GM18526 (cell line): ENCODE data around the gene RCCD1.
A peak's percentile ranks its signal among the peaks of the same experiment; 100 is the strongest.

Source experiments
- POLR2A ChIP-seq: IDR thresholded peaks from 3 replicates; pipeline ENCODE4 v1.6.1; 2011; ENCODE audit not compliant: insufficient read length; ENCODE audit errors: extremely low read depth

Gene RCCD1

GRCh38 chr15:90974216-90974615 lies 19.5 kb downstream of the RCCD1 start:
- TF ChIP-seq POLR2A = no peak

- TF ChIP-seq POLR2A = no peak
Observed at GRCh38 chr15:90979582-90979981, 24.9 kb downstream of the RCCD1 start.

DNA sequence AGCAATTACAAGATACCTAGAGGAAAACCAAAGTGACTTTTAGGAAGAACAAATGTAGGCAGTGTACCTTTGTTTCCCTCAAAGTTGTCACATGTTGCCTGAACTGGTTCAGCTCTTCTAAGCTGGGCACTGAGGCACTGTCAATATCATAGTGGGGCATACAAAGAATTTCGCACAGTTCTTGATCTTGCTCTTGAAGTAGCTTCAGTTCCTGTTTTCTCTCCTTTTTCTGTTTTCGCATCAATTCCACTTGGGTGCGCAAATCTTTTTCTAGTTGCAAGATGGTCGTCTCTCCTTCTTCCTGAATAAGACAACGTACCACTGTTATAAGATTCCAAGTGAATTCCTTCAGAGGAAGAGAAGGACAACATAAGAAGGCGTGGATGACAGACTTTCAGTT lies 27.0 kb downstream of the RCCD1 start:
- TF ChIP-seq POLR2A = no peak

- no peak for TF ChIP-seq POLR2A
Observed at GRCh38 chr15:90982135-90982534, 27.5 kb downstream of the RCCD1 start.

GRCh38 chr15:90986790-90987507 lies 32.3 kb downstream of the RCCD1 start:
- TF ChIP-seq POLR2A = no peak

- no peak for TF ChIP-seq POLR2A
Observed at GRCh38 chr15:90987561-90988141, 33.0 kb downstream of the RCCD1 start.

- no peak for TF ChIP-seq POLR2A
Observed at GRCh38 chr15:90988296-90988695, 33.6 kb downstream of the RCCD1 start.

DNA sequence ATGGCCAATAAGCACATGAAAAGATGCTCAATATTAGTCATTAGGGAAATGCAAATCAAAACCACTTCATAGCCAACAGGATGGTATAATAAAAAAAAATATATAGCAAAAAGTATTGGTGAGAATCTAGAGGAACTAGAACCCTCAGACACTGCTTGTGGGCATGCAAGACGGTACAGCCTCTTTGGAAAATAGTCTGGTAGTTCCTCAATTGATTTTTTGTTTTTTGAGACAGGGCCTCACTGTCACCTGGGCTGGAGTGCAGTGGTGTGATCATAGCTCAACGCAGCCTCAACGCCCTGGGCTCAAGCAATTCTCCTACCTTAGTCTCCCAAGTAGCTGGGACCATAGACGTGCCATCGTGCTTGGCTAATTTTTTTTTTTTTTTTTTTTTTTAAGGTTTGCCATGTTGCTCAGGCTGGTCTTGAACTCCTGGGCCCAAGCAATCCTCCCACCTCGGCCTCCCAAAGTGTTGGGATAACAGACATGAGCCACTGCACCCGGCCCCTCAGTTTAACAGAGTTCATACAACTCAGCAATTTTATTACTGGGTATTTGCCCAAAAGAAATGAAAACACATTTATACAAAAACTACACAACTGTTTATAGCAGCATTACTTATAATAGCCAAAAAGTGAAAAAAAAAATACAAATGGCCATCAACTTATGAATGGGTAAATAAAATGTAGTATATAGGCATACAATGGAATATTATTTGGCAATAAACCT lies 34.5 kb downstream of the RCCD1 start:
- TF ChIP-seq POLR2A = no peak

- no peak for TF ChIP-seq POLR2A
Observed at GRCh38 chr15:90990446-90990845, 35.8 kb downstream of the RCCD1 start.

DNA sequence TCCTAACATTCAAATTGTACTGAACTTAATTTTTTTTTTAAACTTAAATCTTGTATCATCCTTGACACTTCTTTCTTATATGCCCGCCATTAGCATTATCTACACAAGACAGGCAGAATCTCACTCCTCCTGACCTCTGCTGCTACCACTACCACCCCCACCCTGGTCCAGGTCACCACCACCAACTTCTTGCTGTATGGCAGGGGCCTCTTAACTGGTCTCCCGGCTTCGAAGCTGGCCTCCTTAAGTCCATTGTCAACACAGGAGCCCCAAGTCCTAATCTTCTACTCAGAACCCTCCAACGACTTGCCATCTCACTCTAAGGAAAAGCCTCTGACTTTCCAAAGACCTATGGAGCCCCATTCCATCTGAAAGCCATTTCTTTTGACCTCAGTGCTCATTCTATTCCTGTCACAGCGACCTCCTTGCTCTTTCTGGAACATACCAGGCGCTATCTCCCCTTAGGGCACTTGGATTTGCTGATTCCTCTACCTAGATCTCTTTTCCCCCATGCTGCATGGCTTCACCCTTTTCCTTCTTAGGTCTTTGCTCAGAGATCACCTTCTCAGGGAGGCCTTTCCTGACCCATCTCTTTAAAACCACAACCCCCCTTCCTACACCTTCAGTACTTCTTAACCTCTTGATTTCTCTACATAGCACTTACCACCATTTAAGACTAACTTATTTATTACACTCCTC lies 37.1 kb downstream of the RCCD1 start:
- TF ChIP-seq POLR2A = no peak

- no peak for TF ChIP-seq POLR2A
Observed at GRCh38 chr15:90994059-90994416, 39.4 kb downstream of the RCCD1 start.

DNA sequence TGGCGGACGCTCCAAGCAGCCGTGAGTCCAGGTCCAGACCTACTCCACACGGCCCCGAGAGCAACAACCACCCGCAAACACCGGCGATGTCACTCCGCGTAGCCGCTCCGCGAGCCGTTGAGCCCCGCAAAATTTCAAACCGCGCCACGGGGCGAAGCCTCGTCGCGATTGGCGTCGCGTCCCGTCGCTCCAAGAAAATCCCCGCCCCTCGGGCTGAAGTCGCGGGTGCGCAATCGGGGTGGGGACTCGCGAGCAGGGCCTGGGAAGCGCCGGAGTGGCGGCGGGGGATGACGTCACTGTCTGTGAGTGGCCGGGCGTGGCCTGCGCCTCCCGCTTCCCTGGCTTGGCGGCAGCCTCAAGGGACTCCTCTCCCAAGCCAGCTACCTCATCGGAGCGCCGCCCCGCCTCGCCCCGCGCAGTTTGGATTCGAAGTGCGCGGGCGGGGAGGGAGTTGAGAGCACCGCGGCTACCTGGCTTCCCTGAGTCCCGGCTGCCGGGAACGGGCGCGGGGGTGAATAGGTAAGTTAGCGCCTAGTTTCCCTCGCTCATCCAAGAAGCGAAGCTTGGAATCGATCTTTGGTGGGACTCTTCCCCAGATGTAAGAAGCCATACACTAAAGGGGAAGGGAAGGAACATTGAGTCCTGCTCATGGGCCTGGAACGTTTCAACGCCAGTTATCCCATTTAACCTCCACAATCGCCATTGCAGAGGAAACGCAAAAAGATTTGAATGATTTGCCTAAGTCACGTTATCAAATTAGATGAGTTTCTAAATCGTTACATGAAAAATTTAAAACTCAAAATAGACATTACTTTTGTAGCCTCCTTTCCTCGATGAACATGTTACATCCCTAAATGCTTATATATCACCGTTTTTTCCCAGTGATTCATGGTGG lies 40.0 kb downstream of the RCCD1 start, which contains the start of gene PRC1:
Gene PRC1, minus strand, starts transcription at position 119 of the 895 bp plus-strand sequence. Its CDS starts 118 bp downstream, at position 1.
- TF ChIP-seq POLR2A = peak; percentile 82

- TF ChIP-seq POLR2A = no peak
Observed at GRCh38 chr15:90998737-90999136, 44.1 kb downstream of the RCCD1 start.

- TF ChIP-seq POLR2A = no peak
Observed at GRCh38 chr15:91001209-91001608, 46.5 kb downstream of the RCCD1 start.

DNA sequence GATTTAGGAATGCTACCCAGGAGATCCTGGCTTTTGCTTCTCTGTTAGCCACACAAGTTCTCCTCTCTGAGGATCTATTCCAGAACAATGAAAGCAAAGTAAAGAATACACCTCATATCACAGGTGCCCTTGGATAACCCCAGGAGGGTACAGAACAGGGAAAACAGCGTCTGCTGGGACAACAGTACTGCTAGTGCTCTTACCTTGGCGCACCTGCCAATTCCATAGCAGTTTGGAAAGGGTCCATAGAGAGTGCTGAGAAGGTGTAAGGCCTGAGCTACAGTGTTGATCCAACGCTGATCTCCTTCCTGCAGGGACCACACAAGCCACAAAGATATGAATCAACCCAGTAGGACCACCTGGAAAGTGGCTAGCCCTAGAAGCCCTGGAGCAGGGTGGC lies 52.6 kb downstream of the RCCD1 start:
- no peak for TF ChIP-seq POLR2A
